Caco-2 (cell line): Measurements from ENCODE around the gene TMEM235. TPM values are rescaled to one million over a fixed set of nuclear protein-coding genes. Genes with fewer than 3 reads are reported as not detected.
A peak's percentile ranks its signal among the peaks of the same experiment; 100 is the strongest.

ENCODE experiments used
- BruUV-seq: library from RNA; stranded (reverse); fragments of 400-500 nt; replicated peaks from 2 replicates; lab custom pipeline; 2021; lab: Mats Ljungman, UMichigan
- CTCF ChIA-PET: fragments of 300-600 bp; sonication (Branson Sonifier 250); formaldehyde crosslinking; loops from one replicate; lab custom pipeline; 2022; ENCODE audit warnings: antibody characterized with exemption; lab: Charles Lee
- POLR2A ChIA-PET: fragments of 300-600 bp; sonication (Branson Sonifier 250); formaldehyde crosslinking; loops from one replicate; lab custom pipeline; 2022; ENCODE audit warnings: antibody characterized with exemption; lab: Charles Lee
- DNase-seq, 2 experiments: peaks; one replicate each; pipeline versions ENCODE4 v3.0.0 to v3.0.0-alpha.2; 2020 to 2022
- H3K27me3 ChIP-seq: replicated peaks from 2 replicates; pipeline ENCODE4 v1.6.0; 2011; ENCODE audit warnings: low read length; ENCODE audit not compliant: control insufficient read depth, insufficient read depth
- H3K36me3 ChIP-seq: 2 replicates; pipeline ENCODE4 v1.5.1; 2011; ENCODE audit warnings: low read length; ENCODE audit not compliant: control insufficient read depth, insufficient read depth
- H3K4me1 ChIP-seq: fragments of 250-450 bp; sonication (Bioruptor Pico); 2 replicates; pipeline ENCODE4 v1.5.1; 2020; ENCODE audit warnings: mild to moderate bottlenecking
- H3K4me3 ChIP-seq: 2 replicates; pipeline ENCODE4 v1.5.1; 2011; ENCODE audit warnings: low read depth, mild to moderate bottlenecking, control low read depth, low read length
- H3K9me3 ChIP-seq: fragments of 250-450 bp; sonication (Bioruptor Pico); 2 replicates; pipeline ENCODE4 v1.5.1; 2020; ENCODE audit warnings: mild to moderate bottlenecking, moderate library complexity
- H3K27ac Mint-ChIP-seq: one replicate; pipeline ENCODE4 v1.8.0; 2022; ENCODE audit warnings: mixed read lengths; ENCODE audit not compliant: unreplicated experiment
- H3K27me3 Mint-ChIP-seq: one replicate; pipeline ENCODE4 v1.8.0; 2022; ENCODE audit warnings: mixed read lengths; ENCODE audit not compliant: insufficient read depth, unreplicated experiment
- H3K36me3 Mint-ChIP-seq: one replicate; pipeline ENCODE4 v1.8.0; 2022; ENCODE audit warnings: mild to moderate bottlenecking, mixed read lengths; ENCODE audit not compliant: insufficient read depth, unreplicated experiment
- H3K4me1 Mint-ChIP-seq: one replicate; pipeline ENCODE4 v1.8.0; 2022; ENCODE audit warnings: low read depth, mixed read lengths; ENCODE audit not compliant: unreplicated experiment
- H3K4me3 Mint-ChIP-seq: one replicate; pipeline ENCODE4 v1.8.0; 2022; ENCODE audit warnings: mild to moderate bottlenecking, moderate library complexity, mixed read lengths; ENCODE audit not compliant: unreplicated experiment
- H3K9me3 Mint-ChIP-seq: one replicate; pipeline ENCODE4 v1.8.0; 2022; ENCODE audit warnings: mixed read lengths; ENCODE audit not compliant: unreplicated experiment
- CTCF ChIP-seq, 2 experiments: fragments of 200-600 bp in 1 of 2; IDR thresholded peaks; 1 replicate in 1 of 2; 2 replicates in 1 of 2; pipeline versions ENCODE4 v1.5.1 to v1.8.0; 2011 to 2022; ENCODE audit warnings: antibody characterized with exemption in 1 of 2, control low read depth in 1 of 2, inconsistent platforms in 1 of 2, low read depth in 1 of 2, low read length in 1 of 2, mild to moderate bottlenecking in 1 of 2, moderate library complexity in 1 of 2; ENCODE audit not compliant: insufficient read depth in 1 of 2, severe bottlenecking in 1 of 2, unreplicated experiment in 1 of 2
- intact Hi-C: fragments of 100-400 bp; cut with micrococcal nuclease; formaldehyde crosslinking; loops from one replicate; pipeline ENCODE4 v1.10.0; 2022; ENCODE audit not compliant: unreplicated experiment
- total RNA-seq: library from RNA; stranded (reverse); gene quantifications from 2 replicates; pipeline ENCODE4 v1.2.3, GENCODE V29; 2022

Gene TMEM235
- total RNA-seq, 1 experiment from 2014 or later, result not detected

- Histone ChIP-seq H3K4me3 (no peak overlapping the region), H3K9me3 (no peaks in the 10 kb centered on the region), H3K36me3 (no peaks in the 10 kb centered on the region), H3K4me1 (no peaks in the 10 kb centered on the region), H3K27me3 (no peaks in the 10 kb centered on the region)
- no TSS peak for BruUV-seq
- peaks cover 7% of the 10 kb centered on the region for H3K36me3 Mint-ChIP-seq
- CTCF ChIA-PET, result no interaction called here
- H3K27ac Mint-ChIP-seq, result no peak overlapping the region
- no peak for DNase-seq
- POLR2A ChIA-PET, result no interaction called here
- H3K4me1 Mint-ChIP-seq, result peaks cover 6% of the 10 kb centered on the region
- TF ChIP-seq CTCF (IDR thresholded peaks at IDR 0.05; ENCODE audit: insufficient read depth in 1 of 2, low read depth in 1 of 2, low read length in 1 of 2, severe bottlenecking in 1 of 2, unreplicated experiment in 1 of 2), result no peak
- peaks cover 9% of the 10 kb centered on the region for H3K9me3 Mint-ChIP-seq
- H3K4me3 Mint-ChIP-seq, result no peak overlapping the region
- intact Hi-C loops, result no loop called here
- H3K27me3 Mint-ChIP-seq, result no peaks in the 10 kb centered on the region
These were observed 9.4 kb downstream of the TMEM235 start for GRCh38 chr17:78240839-78241238.

GRCh38 chr17:78241277-78242023 lies 10.0 kb downstream of the TMEM235 start:
- ChIA-PET CTCF (interaction anchor here (1.0 kb wide), 1 partner anchor 10 kb away, joined by 4 read pairs; no protein-coding TSS in a partner anchor), POLR2A (no interaction called here)
- Histone ChIP-seq H3K36me3 (no peaks in the 10 kb centered on the region), H3K9me3 (no peaks in the 10 kb centered on the region), H3K27me3 (no peaks in the 10 kb centered on the region), H3K4me1 (no peaks in the 10 kb centered on the region), H3K4me3 (no peak overlapping the region)
- H3K9me3 Mint-ChIP-seq, result peaks cover 10% of the 10 kb centered on the region
- TF ChIP-seq CTCF (IDR thresholded peaks at IDR 0.05; ENCODE audit: insufficient read depth in 1 of 2, low read depth in 1 of 2, low read length in 1 of 2, severe bottlenecking in 1 of 2, unreplicated experiment in 1 of 2), result no peak
- peaks cover 6% of the 10 kb centered on the region for H3K4me1 Mint-ChIP-seq
- BruUV-seq, result no TSS peak
- H3K27ac Mint-ChIP-seq, result no peak overlapping the region
- DNase-seq, result peak; percentile 82 to 92
- no peaks in the 10 kb centered on the region for H3K27me3 Mint-ChIP-seq
- peak overlapping the region; percentile 1 for H3K4me3 Mint-ChIP-seq
- peaks cover 7% of the 10 kb centered on the region for H3K36me3 Mint-ChIP-seq
- intact Hi-C loops, result no loop called here

GRCh38 chr17:78242024-78242742 lies 10.8 kb downstream of the TMEM235 start:
- peaks cover 10% of the 10 kb centered on the region for H3K9me3 Mint-ChIP-seq
- POLR2A ChIA-PET, result interaction anchor here (0.5 kb wide), 1 partner anchor 31 kb away, joined by 3 read pairs; no protein-coding TSS in a partner anchor
- H3K27ac Mint-ChIP-seq, result no peak overlapping the region
- H3K27me3 Mint-ChIP-seq, result no peaks in the 10 kb centered on the region
- Histone ChIP-seq H3K4me3 (no peak overlapping the region), H3K27me3 (no peaks in the 10 kb centered on the region), H3K4me1 (no peaks in the 10 kb centered on the region), H3K36me3 (no peaks in the 10 kb centered on the region), H3K9me3 (no peaks in the 10 kb centered on the region)
- peaks cover 7% of the 10 kb centered on the region for H3K36me3 Mint-ChIP-seq
- DNase-seq, result no peak
- no TSS peak for BruUV-seq
- intact Hi-C loops, result no loop called here
- CTCF ChIA-PET, result interaction anchor here (1.0 kb wide), 1 partner anchor 9 kb away, joined by 4 read pairs; no protein-coding TSS in a partner anchor
- no peak overlapping the region for H3K4me3 Mint-ChIP-seq
- TF ChIP-seq CTCF (IDR thresholded peaks at IDR 0.05; ENCODE audit: insufficient read depth in 1 of 2, low read depth in 1 of 2, low read length in 1 of 2, severe bottlenecking in 1 of 2, unreplicated experiment in 1 of 2), result no peak
- peaks cover 8% of the 10 kb centered on the region for H3K4me1 Mint-ChIP-seq
